Breast epithelium (tissue), 3 donors: ENCODE measurements around the gene SLC39A11.

ENCODE experiments used
- POLR2A ChIP-seq: fragments of 450-650 bp; IDR thresholded peaks from one replicate; pipeline ENCODE4 v1.6.1; 2016; ENCODE audit warnings: antibody characterized with exemption, mild to moderate bottlenecking, moderate library complexity
- TF ChIP-seq, protein P1 (sequence below), 3 donors: fragments of 450-650 bp; IDR thresholded peaks; one replicate each; pipeline ENCODE4 v1.5.1; 2016 to 2017; ENCODE audit warnings: antibody characterized with exemption in 3 of 3, mild to moderate bottlenecking in 3 of 3, moderate library complexity in 3 of 3

- TF ChIP-seq, protein P1, sequence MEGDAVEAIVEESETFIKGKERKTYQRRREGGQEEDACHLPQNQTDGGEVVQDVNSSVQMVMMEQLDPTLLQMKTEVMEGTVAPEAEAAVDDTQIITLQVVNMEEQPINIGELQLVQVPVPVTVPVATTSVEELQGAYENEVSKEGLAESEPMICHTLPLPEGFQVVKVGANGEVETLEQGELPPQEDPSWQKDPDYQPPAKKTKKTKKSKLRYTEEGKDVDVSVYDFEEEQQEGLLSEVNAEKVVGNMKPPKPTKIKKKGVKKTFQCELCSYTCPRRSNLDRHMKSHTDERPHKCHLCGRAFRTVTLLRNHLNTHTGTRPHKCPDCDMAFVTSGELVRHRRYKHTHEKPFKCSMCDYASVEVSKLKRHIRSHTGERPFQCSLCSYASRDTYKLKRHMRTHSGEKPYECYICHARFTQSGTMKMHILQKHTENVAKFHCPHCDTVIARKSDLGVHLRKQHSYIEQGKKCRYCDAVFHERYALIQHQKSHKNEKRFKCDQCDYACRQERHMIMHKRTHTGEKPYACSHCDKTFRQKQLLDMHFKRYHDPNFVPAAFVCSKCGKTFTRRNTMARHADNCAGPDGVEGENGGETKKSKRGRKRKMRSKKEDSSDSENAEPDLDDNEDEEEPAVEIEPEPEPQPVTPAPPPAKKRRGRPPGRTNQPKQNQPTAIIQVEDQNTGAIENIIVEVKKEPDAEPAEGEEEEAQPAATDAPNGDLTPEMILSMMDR (IDR thresholded peaks at IDR 0.05): no peak
- TF ChIP-seq POLR2A: no peak
These were observed 298.3 kb downstream of the SLC39A11 start for GRCh38 chr17:72794152-72794551.
